ENCODE measurements around the gene CLSTN3.

- TF ChIP-seq RBM39 (IDR thresholded peaks at IDR 0.05; ENCODE audit: low read depth, low read length, poor library complexity, severe bottlenecking) = no peak
- no peak for TF ChIP-seq ZSCAN21 (CRISPR knock-in tag; IDR thresholded peaks at IDR 0.05; ENCODE audit: borderline replicate concordance)
- TF ChIP-seq CBX1 (IDR thresholded peaks at IDR 0.05; ENCODE audit: low read depth) = peak; percentile 38
- TF ChIP-seq USF2 (IDR thresholded peaks at IDR 0.05; ENCODE audit: low read depth, low read length) = no peak
- TF ChIP-seq USF2 (CRISPR knock-in tag; IDR thresholded peaks at IDR 0.05; ENCODE audit: borderline replicate concordance) = no peak
- TF ChIP-seq MAX (IDR thresholded peaks at IDR 0.05) = peak; percentile 39
- TF ChIP-seq PCBP1 (IDR thresholded peaks at IDR 0.05; ENCODE audit: borderline replicate concordance, low read depth, low read length) = 0 out of 2 replicates have a peak, but pooled peaks have one; percentile 43
Measured at GRCh38 chr12:7108796-7109571, 21.2 kb upstream of the CLSTN3 start, which contains the start of gene C1RL.

All from HepG2 (cell line).